ENCODE data around the gene PAPPA2. TPM values are rescaled to one million over a fixed set of nuclear protein-coding genes. Genes with fewer than 3 reads are reported as not detected.

The PAPPA2 gene
- total and polyA plus RNA-seq, 12 donors, result 0.06 to 1.3 (median 0.29) TPM

- H3K9me3 ChIP-seq, result no peaks in the 10 kb centered on the region
- H3K4me1 ChIP-seq, result peaks cover 0 to 38% (median 12%) of the 10 kb centered on the region in 9 donors
- intact Hi-C loops (cut with DNase I), result loop anchor here in 5 of 10 donors (10.0 kb wide), 3 partner anchors 109 to 321 kb away; no protein-coding TSS in a partner anchor
- 27 to 28% methylated on average over 5 of the region's 5 CpGs for WGBS, 2 donors
- DNase-seq, result no peak
- no peak overlapping the region for H3K4me3 ChIP-seq
- ATAC-seq, result no peak
- H3K36me3 ChIP-seq, result no peaks in the 10 kb centered on the region
- H3K27ac ChIP-seq, result no peak overlapping the region
- no peak for TF ChIP-seq CTCF (IDR thresholded peaks at IDR 0.05)
- H3K27me3 ChIP-seq, result no peaks in the 10 kb centered on the region
Observed at GRCh38 chr1:176696109-176696508, 233.1 kb downstream of the PAPPA2 start.

GRCh38 chr1:176696689-176697088, 233.7 kb downstream of the PAPPA2 start:
- Histone ChIP-seq H3K27ac (no peak overlapping the region), H3K27me3 (no peaks in the 10 kb centered on the region), H3K36me3 (no peaks in the 10 kb centered on the region), H3K9me3 (no peaks in the 10 kb centered on the region), H3K4me3 (no peak overlapping the region), H3K4me1 (peaks cover 0 to 32% (median 9%) of the 10 kb centered on the region in 9 donors)
- whole genome bisulfite sequencing, 2 donors, result 23 to 37% methylated on average over 1 of the region's 1 CpG
- ATAC-seq (no peak), DNase-seq (no peak)
- TF ChIP-seq CTCF (IDR thresholded peaks at IDR 0.05), result no peak
- intact Hi-C loops (cut with DNase I), result loop anchor here in 5 of 10 donors (10.0 kb wide), 3 partner anchors 108 to 322 kb away; no protein-coding TSS in a partner anchor

- 76 to 80% methylated on average over 2 of the region's 2 CpGs for WGBS, 2 donors
- Histone ChIP-seq H3K36me3 (no peaks in the 10 kb centered on the region), H3K4me3 (no peak overlapping the region), H3K27me3 (no peaks in the 10 kb centered on the region), H3K4me1 (peaks cover 0 to 4% (median 0%) of the 10 kb centered on the region in 9 donors), H3K9me3 (no peaks in the 10 kb centered on the region), H3K27ac (no peak overlapping the region)
- ATAC-seq, result no peak
- intact Hi-C loops (cut with DNase I), result loop anchor here in 5 of 10 donors (10.0 kb wide), 3 partner anchors 105 to 325 kb away; no protein-coding TSS in a partner anchor
- TF ChIP-seq CTCF (IDR thresholded peaks at IDR 0.05), result no peak
- DNase-seq, result no peak
Observed at GRCh38 chr1:176699821-176700220, 236.8 kb downstream of the PAPPA2 start.

- no peaks in the 10 kb centered on the region for H3K4me1 ChIP-seq
- DNase-seq (no peak), ATAC-seq (no peak)
- no peaks in the 10 kb centered on the region for H3K36me3 ChIP-seq
- no peak for TF ChIP-seq CTCF (IDR thresholded peaks at IDR 0.05)
- no peak overlapping the region for H3K4me3 ChIP-seq
- intact Hi-C loops (cut with DNase I), result no loop called here
- no peaks in the 10 kb centered on the region for H3K27me3 ChIP-seq
- 76 to 86% methylated on average over 3 of the region's 3 CpGs for WGBS, 2 donors
- H3K27ac ChIP-seq, result no peak overlapping the region
- no peaks in the 10 kb centered on the region for H3K9me3 ChIP-seq
Observed at GRCh38 chr1:176701151-176701866, 238.3 kb downstream of the PAPPA2 start.
